Chondrocyte (in vitro differentiated cells): ENCODE results near the gene ADAMTS18. TPM values are rescaled to one million over a fixed set of nuclear protein-coding genes. Genes with fewer than 3 reads are reported as not detected.

Experiments used
- DNase-seq: peaks from one replicate; pipeline ENCODE4 v3.0.0; 2021; ENCODE audit warnings: mixed read lengths, low spot score
- H3K27ac Mint-ChIP-seq: one replicate; pipeline ENCODE4 v1.8.0; 2021; ENCODE audit warnings: mild to moderate bottlenecking, moderate library complexity, mixed read lengths; ENCODE audit not compliant: unreplicated experiment
- H3K27me3 Mint-ChIP-seq: 2 replicates; pipeline ENCODE4 v1.8.0; 2021; ENCODE audit warnings: low read depth, mixed read lengths
- H3K36me3 Mint-ChIP-seq: 2 replicates; pipeline ENCODE4 v1.8.0; 2021; ENCODE audit warnings: low read depth, mixed read lengths
- H3K4me1 Mint-ChIP-seq: 2 replicates; pipeline ENCODE4 v1.8.0; 2021; ENCODE audit warnings: low read depth, mild to moderate bottlenecking, mixed read lengths
- H3K4me3 Mint-ChIP-seq: one replicate; pipeline ENCODE4 v1.8.0; 2021; ENCODE audit warnings: mild to moderate bottlenecking, moderate library complexity, mixed read lengths; ENCODE audit not compliant: unreplicated experiment
- H3K9me3 Mint-ChIP-seq: 2 replicates; pipeline ENCODE4 v1.8.0; 2021; ENCODE audit warnings: low read depth, mixed read lengths
- total RNA-seq: library from RNA; stranded (reverse); gene quantifications from 3 replicates; pipeline ENCODE4 v1.2.1, GENCODE V29; 2021
- TF ChIP-seq, protein P1 (sequence below): fragments of 200-600 bp; sonication (generic); IDR thresholded peaks from 2 replicates; pipeline ENCODE4 v1.5.0; 2021; ENCODE audit warnings: antibody characterized with exemption, mild to moderate bottlenecking, moderate library complexity

ADAMTS18 gene
- total RNA-seq, 1 donor from 2014 or later = not detected

DNA sequence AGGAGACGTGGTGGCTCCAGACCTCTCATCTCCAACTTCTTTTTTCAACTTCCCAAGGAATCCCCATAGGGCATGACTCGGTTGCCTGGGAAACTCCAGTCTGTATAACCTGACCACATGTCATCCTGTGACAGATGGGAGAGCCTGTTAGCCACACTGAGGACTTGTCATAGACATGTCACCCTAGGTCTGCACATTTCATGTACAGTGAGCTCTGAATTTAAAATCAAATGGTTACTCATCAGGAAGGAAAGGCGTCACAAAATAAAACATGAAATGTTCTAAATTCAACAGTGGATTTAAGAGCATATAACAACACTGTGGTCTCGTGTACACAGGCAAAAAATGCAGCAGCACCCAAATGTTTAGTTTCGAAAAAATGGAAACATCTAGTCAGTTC is 22.2 kb upstream of the ADAMTS18 start:
- H3K27ac Mint-ChIP-seq = no peak overlapping the region
- no peak for DNase-seq
- H3K4me1 Mint-ChIP-seq = no peaks in the 10 kb centered on the region
- peaks cover 13% of the 10 kb centered on the region for H3K27me3 Mint-ChIP-seq
- H3K36me3 Mint-ChIP-seq = no peaks in the 10 kb centered on the region
- TF ChIP-seq, protein P1, sequence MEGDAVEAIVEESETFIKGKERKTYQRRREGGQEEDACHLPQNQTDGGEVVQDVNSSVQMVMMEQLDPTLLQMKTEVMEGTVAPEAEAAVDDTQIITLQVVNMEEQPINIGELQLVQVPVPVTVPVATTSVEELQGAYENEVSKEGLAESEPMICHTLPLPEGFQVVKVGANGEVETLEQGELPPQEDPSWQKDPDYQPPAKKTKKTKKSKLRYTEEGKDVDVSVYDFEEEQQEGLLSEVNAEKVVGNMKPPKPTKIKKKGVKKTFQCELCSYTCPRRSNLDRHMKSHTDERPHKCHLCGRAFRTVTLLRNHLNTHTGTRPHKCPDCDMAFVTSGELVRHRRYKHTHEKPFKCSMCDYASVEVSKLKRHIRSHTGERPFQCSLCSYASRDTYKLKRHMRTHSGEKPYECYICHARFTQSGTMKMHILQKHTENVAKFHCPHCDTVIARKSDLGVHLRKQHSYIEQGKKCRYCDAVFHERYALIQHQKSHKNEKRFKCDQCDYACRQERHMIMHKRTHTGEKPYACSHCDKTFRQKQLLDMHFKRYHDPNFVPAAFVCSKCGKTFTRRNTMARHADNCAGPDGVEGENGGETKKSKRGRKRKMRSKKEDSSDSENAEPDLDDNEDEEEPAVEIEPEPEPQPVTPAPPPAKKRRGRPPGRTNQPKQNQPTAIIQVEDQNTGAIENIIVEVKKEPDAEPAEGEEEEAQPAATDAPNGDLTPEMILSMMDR = no peak
- no peaks in the 10 kb centered on the region for H3K9me3 Mint-ChIP-seq
- H3K4me3 Mint-ChIP-seq = no peak overlapping the region

- no peaks in the 10 kb centered on the region for H3K9me3 Mint-ChIP-seq
- TF ChIP-seq, protein P1 = no peak
- no peak for DNase-seq
These were observed 17.4 kb upstream of the ADAMTS18 start for GRCh38 chr16:77452243-77452642.

DNA sequence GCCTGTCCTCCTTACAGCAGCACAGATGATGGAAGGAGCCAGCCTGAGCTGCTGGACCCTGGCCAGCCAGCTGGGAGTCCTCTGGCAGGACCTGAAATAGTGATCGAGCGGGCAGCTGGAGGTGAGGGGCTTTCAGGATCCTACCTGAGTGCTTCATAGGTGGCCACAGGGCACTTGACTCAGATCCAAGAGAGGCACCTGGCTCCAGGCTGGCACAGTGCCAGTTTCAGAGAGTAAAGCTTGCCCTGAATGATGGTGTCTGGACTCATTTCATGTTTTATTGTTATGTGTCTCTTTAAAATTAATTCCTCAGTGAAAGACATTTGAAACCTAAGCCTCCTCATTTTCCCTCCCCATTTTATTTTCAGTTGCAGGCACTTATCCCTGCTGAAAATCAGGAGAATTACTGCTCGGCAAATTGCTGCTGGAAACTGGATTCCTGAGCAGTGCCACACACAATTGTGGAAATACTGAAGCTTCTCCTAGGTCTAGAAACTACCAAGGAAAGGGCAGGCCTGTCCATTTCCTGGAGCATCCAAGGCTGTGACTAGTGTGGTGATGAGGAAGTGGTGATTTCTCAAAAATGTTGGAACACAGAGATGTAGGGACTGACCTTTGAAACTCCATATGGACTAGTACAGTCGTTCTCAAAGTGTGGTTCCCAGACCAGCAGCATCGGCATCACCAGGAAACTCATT is 16.1 kb upstream of the ADAMTS18 start:
- Mint-ChIP-seq H3K9me3 (no peaks in the 10 kb centered on the region), H3K4me3 (no peak overlapping the region), H3K4me1 (no peaks in the 10 kb centered on the region), H3K36me3 (no peaks in the 10 kb centered on the region), H3K27me3 (peaks cover 13% of the 10 kb centered on the region), H3K27ac (no peak overlapping the region)
- DNase-seq = no peak
- TF ChIP-seq, protein P1 = no peak

More at GRCh38 chr16:77452243-77452642, 17.4 kb upstream of the ADAMTS18 start:
- H3K27me3 Mint-ChIP-seq = peaks cover 11% of the 10 kb centered on the region
- H3K36me3 Mint-ChIP-seq = no peaks in the 10 kb centered on the region
- H3K4me1 Mint-ChIP-seq = no peaks in the 10 kb centered on the region
- no peak overlapping the region for H3K4me3 Mint-ChIP-seq
- no peak overlapping the region for H3K27ac Mint-ChIP-seq

- Mint-ChIP-seq H3K9me3 (no peaks in the 10 kb centered on the region), H3K36me3 (no peaks in the 10 kb centered on the region), H3K4me1 (no peaks in the 10 kb centered on the region), H3K4me3 (no peak overlapping the region), H3K27ac (no peak overlapping the region), H3K27me3 (peaks cover 17% of the 10 kb centered on the region)
- no peak for DNase-seq
- TF ChIP-seq, protein P1 = no peak
These were observed 14.4 kb upstream of the ADAMTS18 start for GRCh38 chr16:77449208-77449607.

GRCh38 chr16:77445324-77445723 is 10.5 kb upstream of the ADAMTS18 start:
- Mint-ChIP-seq H3K4me3 (no peak overlapping the region), H3K9me3 (no peaks in the 10 kb centered on the region), H3K27me3 (peaks cover 33% of the 10 kb centered on the region), H3K36me3 (no peaks in the 10 kb centered on the region), H3K4me1 (no peaks in the 10 kb centered on the region), H3K27ac (no peak overlapping the region)
- TF ChIP-seq, protein P1 = no peak
- DNase-seq = no peak
